Effector memory CD4-positive, alpha-beta T cell (primary cell): ENCODE data around the gene OLFM2.
"Not testable (repeated sequence)": the region's sequence is repeated elsewhere in the genome, so short reads cannot be mapped to it uniquely, and the experiment has no call there.

ENCODE experiments used
- DNase-seq, 3 donors: peaks; one replicate each; pipeline ENCODE4 v3.0.0-alpha.2; 2020
- H3K27ac ChIP-seq: 2 replicates; pipeline ENCODE4 v1.7.0; 2013; ENCODE audit warnings: mild to moderate bottlenecking, low read length, moderate library complexity; ENCODE audit not compliant: insufficient read depth, poor library complexity, severe bottlenecking
- H3K27me3 ChIP-seq: replicated peaks from 2 replicates; pipeline ENCODE4 v1.7.0; 2013; ENCODE audit warnings: mild to moderate bottlenecking, low read length; ENCODE audit not compliant: insufficient read depth, control insufficient read depth, poor library complexity, severe bottlenecking
- H3K36me3 ChIP-seq: 2 replicates; pipeline ENCODE4 v1.7.0; 2013; ENCODE audit warnings: mild to moderate bottlenecking, low read length, moderate library complexity; ENCODE audit not compliant: control insufficient read depth, insufficient read depth
- H3K4me1 ChIP-seq: 2 replicates; pipeline ENCODE4 v1.7.0; 2013; ENCODE audit warnings: low read length, mild to moderate bottlenecking; ENCODE audit not compliant: control insufficient read depth, insufficient read depth, poor library complexity, severe bottlenecking
- H3K4me3 ChIP-seq: 2 replicates; pipeline ENCODE4 v1.7.0; 2013; ENCODE audit warnings: low read length, low read depth, mild to moderate bottlenecking; ENCODE audit not compliant: insufficient read depth, poor library complexity, severe bottlenecking
- H3K9me3 ChIP-seq: 2 replicates; pipeline ENCODE4 v1.7.0; 2013; ENCODE audit warnings: mild to moderate bottlenecking, low read length, moderate library complexity; ENCODE audit not compliant: control insufficient read depth

OLFM2 gene

GRCh38 chr19:9966024-9966423 lies 29.7 kb upstream of the OLFM2 start:
- H3K4me1 ChIP-seq: no peaks in the 10 kb centered on the region
- no peak overlapping the region for H3K27ac ChIP-seq
- peaks cover 3% of the 10 kb centered on the region for H3K27me3 ChIP-seq
- DNase-seq: no peak
- no peak overlapping the region for H3K4me3 ChIP-seq
- H3K36me3 ChIP-seq: no peaks in the 10 kb centered on the region
- H3K9me3 ChIP-seq: no peaks in the 10 kb centered on the region

GRCh38 chr19:9962623-9963290 lies 26.4 kb upstream of the OLFM2 start:
- no peaks in the 10 kb centered on the region for H3K36me3 ChIP-seq
- H3K27me3 ChIP-seq: peaks cover 3% of the 10 kb centered on the region
- no peaks in the 10 kb centered on the region for H3K4me1 ChIP-seq
- DNase-seq: no peak
- H3K4me3 ChIP-seq: no peak overlapping the region
- H3K9me3 ChIP-seq: no peaks in the 10 kb centered on the region
- H3K27ac ChIP-seq: no peak overlapping the region

DNA sequence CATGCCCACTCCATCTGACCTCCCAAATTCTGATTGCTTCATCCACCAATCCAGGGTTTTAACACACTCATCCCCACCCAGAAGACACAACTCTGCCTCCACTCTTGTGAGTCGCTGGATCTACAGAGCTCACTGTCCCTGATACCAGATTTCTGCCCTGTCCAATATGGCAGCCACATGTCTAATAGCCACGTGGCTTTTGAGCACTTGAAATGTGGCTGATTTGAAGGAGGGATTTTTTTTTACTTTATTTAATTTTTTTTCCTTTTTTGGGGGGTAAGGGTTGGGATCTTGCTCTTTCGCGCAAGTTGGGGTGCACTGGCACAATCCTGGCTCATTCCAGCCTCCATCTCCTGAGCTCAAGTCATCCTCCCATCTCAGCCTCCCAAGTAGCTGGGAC lies 24.8 kb upstream of the OLFM2 start:
- Histone ChIP-seq H3K27me3 (no peaks in the 10 kb centered on the region), H3K4me1 (no peaks in the 10 kb centered on the region), H3K36me3 (no peaks in the 10 kb centered on the region), H3K27ac (no peak overlapping the region), H3K4me3 (no peak overlapping the region), H3K9me3 (no peaks in the 10 kb centered on the region)
- DNase-seq: no peak

DNA sequence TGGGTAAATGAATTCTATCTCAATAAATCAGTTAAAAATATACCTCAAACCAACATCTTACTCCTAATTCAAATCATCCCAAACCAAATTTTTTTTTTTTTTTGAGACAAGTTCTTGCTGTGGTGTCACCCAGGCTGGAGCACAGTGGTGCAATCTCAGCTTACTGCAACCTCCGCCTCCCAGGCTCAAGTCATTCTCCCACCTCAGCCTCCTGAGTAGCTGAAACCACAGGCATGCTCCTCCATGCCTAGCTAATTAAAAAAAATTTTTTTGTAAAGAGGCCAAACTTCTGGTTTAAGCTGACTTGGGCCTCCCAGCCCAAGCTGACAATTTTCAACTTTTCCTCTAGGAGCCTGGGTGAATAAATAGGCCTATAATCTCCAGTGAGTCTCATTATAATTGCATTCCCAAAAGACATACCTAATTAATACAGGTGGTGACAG lies 22.1 kb upstream of the OLFM2 start:
- Histone ChIP-seq H3K27me3 (no peaks in the 10 kb centered on the region), H3K4me3 (no peak overlapping the region), H3K9me3 (no peaks in the 10 kb centered on the region), H3K4me1 (no peaks in the 10 kb centered on the region), H3K36me3 (no peaks in the 10 kb centered on the region), H3K27ac (no peak overlapping the region)
- no peak for DNase-seq

DNA sequence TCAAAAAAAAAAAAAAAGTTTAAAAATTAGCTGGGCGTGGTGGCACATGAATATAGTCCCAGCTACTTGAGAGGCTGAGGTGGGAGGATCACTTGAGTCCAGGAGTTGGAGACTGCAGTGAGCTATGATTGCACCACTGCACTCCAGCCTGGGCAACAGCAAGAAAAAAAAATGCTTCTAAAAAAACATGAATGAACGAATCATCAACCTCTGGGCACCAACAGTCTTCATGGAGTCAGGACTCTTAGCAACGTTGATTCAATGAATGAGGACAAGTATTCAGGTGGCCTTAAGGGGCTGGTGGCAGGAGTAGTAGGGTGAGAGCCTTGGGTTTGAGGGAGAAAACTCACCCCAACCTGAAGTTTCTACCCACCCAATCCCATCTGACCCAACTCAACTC lies 20.6 kb upstream of the OLFM2 start:
- no peak for DNase-seq
- H3K27me3 ChIP-seq: no peaks in the 10 kb centered on the region
- H3K4me3 ChIP-seq: no peak overlapping the region
- H3K27ac ChIP-seq: no peak overlapping the region
- H3K36me3 ChIP-seq: no peaks in the 10 kb centered on the region
- H3K9me3 ChIP-seq: no peaks in the 10 kb centered on the region
- no peaks in the 10 kb centered on the region for H3K4me1 ChIP-seq

- no peak overlapping the region for H3K4me3 ChIP-seq
- no peaks in the 10 kb centered on the region for H3K4me1 ChIP-seq
- no peaks in the 10 kb centered on the region for H3K9me3 ChIP-seq
- no peak for DNase-seq
- no peaks in the 10 kb centered on the region for H3K36me3 ChIP-seq
- H3K27ac ChIP-seq: no peak overlapping the region
- H3K27me3 ChIP-seq: no peaks in the 10 kb centered on the region
These were observed 17.7 kb upstream of the OLFM2 start for GRCh38 chr19:9953802-9954542.

DNA sequence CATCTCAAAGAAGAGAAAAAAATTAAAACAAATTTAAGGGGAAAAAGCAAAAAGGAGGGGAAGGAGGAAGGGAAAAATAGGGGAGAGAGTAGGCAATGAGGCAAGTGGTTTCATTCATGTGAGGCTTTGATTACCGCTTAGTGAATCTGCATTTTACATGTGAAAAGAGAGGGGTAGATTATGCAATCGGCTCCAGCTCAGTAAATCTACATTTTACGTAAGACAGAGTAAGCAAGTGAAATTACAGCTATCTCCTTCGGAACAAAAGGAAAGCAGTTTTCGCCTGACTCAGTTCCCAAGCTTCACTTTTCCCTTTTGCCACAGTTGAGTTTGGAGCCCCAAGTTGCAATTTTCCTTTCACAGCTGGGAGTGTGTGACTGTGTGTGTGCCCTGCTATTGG lies 16.0 kb upstream of the OLFM2 start:
- Histone ChIP-seq H3K9me3 (no peaks in the 10 kb centered on the region), H3K4me1 (no peaks in the 10 kb centered on the region), H3K27me3 (no peaks in the 10 kb centered on the region), H3K4me3 (no peak overlapping the region), H3K27ac (no peak overlapping the region), H3K36me3 (no peaks in the 10 kb centered on the region)
- DNase-seq: no peak

GRCh38 chr19:9947441-9947840 lies 11.1 kb upstream of the OLFM2 start:
- Histone ChIP-seq H3K27me3 (no peaks in the 10 kb centered on the region), H3K9me3 (no peaks in the 10 kb centered on the region), H3K4me1 (no peaks in the 10 kb centered on the region)

DNA sequence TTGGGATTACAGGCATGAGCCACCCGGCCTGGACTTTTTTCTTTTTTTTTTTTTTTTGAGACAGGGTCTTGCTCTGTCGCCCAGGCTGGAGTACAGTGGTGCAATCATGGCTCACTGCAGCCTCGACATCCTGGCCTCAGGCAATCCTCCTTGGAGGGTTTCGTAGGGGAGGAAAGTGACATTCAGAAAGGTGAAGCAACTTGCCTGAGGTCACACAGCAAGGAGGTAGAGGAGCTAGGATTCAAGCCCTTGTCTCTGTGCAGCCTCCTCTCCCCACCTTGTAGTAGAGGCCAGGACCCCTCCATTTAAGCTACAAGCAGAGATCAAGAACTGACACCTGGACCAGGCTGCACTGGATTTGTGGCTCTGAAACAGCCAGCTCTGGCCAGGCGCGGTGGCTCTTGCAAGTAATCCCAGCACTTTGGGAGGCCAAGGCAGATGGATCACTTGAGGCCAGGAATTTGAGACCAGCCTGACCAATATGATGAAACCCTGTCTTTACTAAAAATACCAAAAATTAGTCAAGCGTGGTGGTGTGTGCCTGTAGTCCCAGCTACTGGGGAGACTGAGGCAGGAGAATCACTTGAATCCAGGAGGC lies 10.3 kb upstream of the OLFM2 start:
- not testable (repeated sequence) for H3K36me3 ChIP-seq, H3K9me3 ChIP-seq, H3K27me3 ChIP-seq, H3K4me1 ChIP-seq, H3K4me3 ChIP-seq, DNase-seq, H3K27ac ChIP-seq

More at GRCh38 chr19:9947441-9947840, 11.1 kb upstream of the OLFM2 start:
- Histone ChIP-seq H3K4me3 (no peak overlapping the region), H3K36me3 (no peaks in the 10 kb centered on the region), H3K27ac (no peak overlapping the region)
- DNase-seq: no peak

- DNase-seq: no peak
- Histone ChIP-seq H3K4me1 (no peaks in the 10 kb centered on the region), H3K4me3 (no peak overlapping the region), H3K9me3 (no peaks in the 10 kb centered on the region), H3K27ac (no peak overlapping the region), H3K27me3 (no peaks in the 10 kb centered on the region), H3K36me3 (no peaks in the 10 kb centered on the region)
These were observed 9.1 kb upstream of the OLFM2 start for GRCh38 chr19:9945319-9945966.
